SJCRH30 (cell line): ENCODE data around the gene PIAS2. TPM values are rescaled to one million over a fixed set of nuclear protein-coding genes. Genes with fewer than 3 reads are reported as not detected.
"Not testable (repeated sequence)": the region's sequence is repeated elsewhere in the genome, so short reads cannot be mapped to it uniquely, and the experiment has no call there.

Experiments used
- DNase-seq, 2 experiments: peaks; one replicate each; pipeline ENCODE4 v3.0.0-alpha.2; 2015 to 2020
- H3K27ac ChIP-seq: fragments of 250-450 bp; sonication (Bioruptor Pico); 2 replicates; pipeline ENCODE4 v1.5.1; 2020; ENCODE audit warnings: mild to moderate bottlenecking, moderate library complexity
- H3K27me3 ChIP-seq: fragments of 250-450 bp; sonication (Bioruptor Pico); 2 replicates; pipeline ENCODE4 v1.5.1; 2020; ENCODE audit warnings: mild to moderate bottlenecking, moderate library complexity
- H3K36me3 ChIP-seq: fragments of 250-450 bp; sonication (Bioruptor Pico); 2 replicates; pipeline ENCODE4 v1.5.1; 2020; ENCODE audit warnings: mild to moderate bottlenecking, moderate library complexity
- H3K4me1 ChIP-seq: fragments of 250-450 bp; sonication (Bioruptor Pico); 2 replicates; pipeline ENCODE4 v1.5.1; 2020; ENCODE audit warnings: mild to moderate bottlenecking, moderate library complexity
- H3K4me3 ChIP-seq: fragments of 250-450 bp; sonication (Bioruptor Pico); 2 replicates; pipeline ENCODE4 v1.5.1; 2020; ENCODE audit warnings: mild to moderate bottlenecking, moderate library complexity
- H3K9me3 ChIP-seq: fragments of 250-450 bp; sonication (Bioruptor Pico); replicated peaks from 2 replicates; pipeline ENCODE4 v1.5.1; 2020; ENCODE audit warnings: mild to moderate bottlenecking, moderate library complexity
- total RNA-seq: library from RNA; depleted of rRNA; stranded (reverse); fragments of >200 nt; shearing (Covaris generic); gene quantifications from 2 replicates; pipeline ENCODE4 v1.2.3, GENCODE V29; 2014

The PIAS2 gene
- total RNA-seq, 1 experiment from 2014 or later, result 35.8 TPM

- no peaks in the 10 kb centered on the region for H3K9me3 ChIP-seq
- H3K27me3 ChIP-seq, result no peaks in the 10 kb centered on the region
- no peaks in the 10 kb centered on the region for H3K4me1 ChIP-seq
- no peak for DNase-seq
- H3K27ac ChIP-seq, result no peak overlapping the region
- peaks cover 9% of the 10 kb centered on the region; the same call in 1 of the 2 replicates for H3K36me3 ChIP-seq
- H3K4me3 ChIP-seq, result no peak overlapping the region
Observed at GRCh38 chr18:46831434-46831833, 85.9 kb downstream of the PIAS2 start.

DNA sequence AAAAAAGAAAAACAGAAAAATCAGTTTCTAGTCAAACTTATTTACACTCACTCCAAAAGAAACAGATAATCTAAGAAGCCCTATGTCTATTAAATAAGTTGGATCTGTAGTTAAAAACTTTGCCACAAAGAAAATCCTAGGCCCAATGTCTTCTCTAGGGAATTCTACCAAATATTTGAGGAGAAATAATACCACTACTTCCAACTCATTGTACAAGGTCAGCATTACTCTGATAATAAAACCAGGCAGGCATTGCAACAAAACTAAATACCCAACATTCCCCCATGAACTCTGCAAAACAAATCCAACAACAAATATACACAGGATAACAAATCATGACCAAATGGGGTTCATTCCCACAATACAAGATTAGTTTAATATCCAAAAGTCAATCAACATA lies 86.7 kb downstream of the PIAS2 start:
- no peaks in the 10 kb centered on the region for H3K9me3 ChIP-seq
- DNase-seq, result no peak
- no peaks in the 10 kb centered on the region for H3K27me3 ChIP-seq
- no peak overlapping the region for H3K4me3 ChIP-seq
- H3K27ac ChIP-seq, result no peak overlapping the region
- H3K36me3 ChIP-seq, result peaks cover 10% of the 10 kb centered on the region; the same call in 1 of the 2 replicates
- H3K4me1 ChIP-seq, result no peaks in the 10 kb centered on the region

- Histone ChIP-seq H3K9me3 (no peaks in the 10 kb centered on the region), H3K4me3 (no peak overlapping the region), H3K27ac (no peak overlapping the region), H3K4me1 (no peaks in the 10 kb centered on the region), H3K36me3 (peaks cover 6% of the 10 kb centered on the region; the same call in 1 of the 2 replicates), H3K27me3 (no peaks in the 10 kb centered on the region)
- no peak for DNase-seq
Observed at GRCh38 chr18:46829947-46830346, 87.4 kb downstream of the PIAS2 start.

GRCh38 chr18:46829531-46829930 lies 87.8 kb downstream of the PIAS2 start:
- H3K36me3 ChIP-seq, result peaks cover 6% of the 10 kb centered on the region; the same call in 1 of the 2 replicates
- no peak for DNase-seq
- H3K4me3 ChIP-seq, result no peak overlapping the region
- H3K9me3 ChIP-seq, result no peaks in the 10 kb centered on the region
- H3K4me1 ChIP-seq, result no peaks in the 10 kb centered on the region
- no peak overlapping the region for H3K27ac ChIP-seq
- H3K27me3 ChIP-seq, result no peaks in the 10 kb centered on the region

- no peak for DNase-seq
- H3K27me3 ChIP-seq, result no peaks in the 10 kb centered on the region
- no peak overlapping the region for H3K4me3 ChIP-seq
- H3K9me3 ChIP-seq, result no peaks in the 10 kb centered on the region
- H3K4me1 ChIP-seq, result no peaks in the 10 kb centered on the region
- H3K27ac ChIP-seq, result no peak overlapping the region
- H3K36me3 ChIP-seq, result peaks cover 6% of the 10 kb centered on the region
Observed at GRCh38 chr18:46821856-46822711, 95.2 kb downstream of the PIAS2 start.

GRCh38 chr18:46820863-46821262 lies 96.4 kb downstream of the PIAS2 start:
- Histone ChIP-seq H3K4me3 (no peak overlapping the region), H3K36me3 (peaks cover 2% of the 10 kb centered on the region)

GRCh38 chr18:46815661-46816060 lies 101.6 kb downstream of the PIAS2 start:
- no peak overlapping the region for H3K27ac ChIP-seq
- H3K9me3 ChIP-seq, result no peaks in the 10 kb centered on the region
- no peaks in the 10 kb centered on the region for H3K27me3 ChIP-seq
- no peak for DNase-seq
- no peaks in the 10 kb centered on the region; the same call in 1 of the 2 replicates for H3K36me3 ChIP-seq
- no peak overlapping the region for H3K4me3 ChIP-seq
- H3K4me1 ChIP-seq, result no peaks in the 10 kb centered on the region

More at GRCh38 chr18:46820863-46821262, 96.4 kb downstream of the PIAS2 start:
- no peak for DNase-seq
- Histone ChIP-seq H3K27me3 (no peaks in the 10 kb centered on the region), H3K27ac (no peak overlapping the region), H3K4me1 (no peaks in the 10 kb centered on the region), H3K9me3 (no peaks in the 10 kb centered on the region)

- Histone ChIP-seq H3K4me1 (no peaks in the 10 kb centered on the region), H3K27me3 (no peaks in the 10 kb centered on the region), H3K36me3 (no peaks in the 10 kb centered on the region), H3K27ac (no peak overlapping the region), H3K9me3 (no peaks in the 10 kb centered on the region), H3K4me3 (no peak overlapping the region)
- no peak for DNase-seq
Observed at GRCh38 chr18:46814399-46814798, 102.9 kb downstream of the PIAS2 start.

GRCh38 chr18:46812311-46812710 lies 105.0 kb downstream of the PIAS2 start:
- Histone ChIP-seq H3K4me1 (no peaks in the 10 kb centered on the region), H3K27me3 (no peaks in the 10 kb centered on the region), H3K36me3 (no peaks in the 10 kb centered on the region), H3K27ac (no peak overlapping the region), H3K9me3 (no peaks in the 10 kb centered on the region), H3K4me3 (no peak overlapping the region)
- DNase-seq, result no peak

DNA sequence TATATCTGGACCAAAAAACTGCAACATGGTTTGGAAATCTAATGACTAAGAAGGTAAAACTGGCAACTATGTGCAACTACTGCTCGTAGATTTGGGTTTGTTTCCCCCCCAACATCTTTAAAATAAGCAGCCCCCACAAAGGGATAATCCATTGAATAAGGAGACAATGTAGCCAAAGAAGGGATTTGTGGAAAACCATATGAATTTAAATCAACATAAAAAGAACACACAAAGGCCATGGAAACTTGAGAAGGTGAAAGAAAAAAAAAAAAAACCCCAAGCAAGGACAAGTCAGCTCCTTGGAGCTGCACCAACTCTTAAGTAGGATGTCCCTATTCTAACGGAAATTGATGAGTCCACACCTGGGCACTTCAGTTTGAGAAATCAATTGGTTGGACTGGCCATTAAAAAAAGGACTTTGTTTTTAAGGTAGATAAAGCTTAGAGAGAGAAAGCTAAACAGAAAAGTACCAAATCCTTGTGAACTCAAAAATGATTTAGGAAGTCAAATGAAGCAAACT lies 106.8 kb downstream of the PIAS2 start:
- Histone ChIP-seq H3K4me1 (no peaks in the 10 kb centered on the region), H3K9me3 (no peaks in the 10 kb centered on the region), H3K27me3 (no peaks in the 10 kb centered on the region), H3K4me3 (no peak overlapping the region), H3K36me3 (no peaks in the 10 kb centered on the region), H3K27ac (no peak overlapping the region)
- DNase-seq, result no peak

- no peak overlapping the region for H3K27ac ChIP-seq
- no peaks in the 10 kb centered on the region for H3K9me3 ChIP-seq
- no peak overlapping the region for H3K4me3 ChIP-seq
- H3K36me3 ChIP-seq, result no peaks in the 10 kb centered on the region
- no peaks in the 10 kb centered on the region for H3K27me3 ChIP-seq
- no peak for DNase-seq
- H3K4me1 ChIP-seq, result no peaks in the 10 kb centered on the region
Observed at GRCh38 chr18:46809145-46809544, 108.2 kb downstream of the PIAS2 start.

DNA sequence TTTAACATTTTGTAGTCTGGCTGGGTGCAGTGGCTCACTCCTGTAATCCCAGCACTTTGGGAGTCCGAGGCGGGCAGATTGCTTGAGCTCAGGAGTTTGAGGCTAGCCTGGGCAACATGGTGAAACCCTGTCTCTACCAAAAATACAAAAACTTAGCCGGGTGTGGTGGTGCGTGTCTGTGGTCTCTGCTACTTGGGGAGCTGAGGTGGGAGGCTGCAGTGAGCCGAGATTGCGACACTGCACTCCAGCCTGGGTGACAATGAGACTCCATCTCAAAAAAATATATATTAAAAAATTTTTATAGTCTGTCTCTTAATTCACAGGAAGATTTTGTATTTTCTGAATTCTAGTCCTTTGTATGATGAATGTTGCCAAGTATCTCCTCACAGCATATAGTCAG lies 121.4 kb downstream of the PIAS2 start:
- DNase-seq, H3K4me1 ChIP-seq, H3K27ac ChIP-seq, H3K4me3 ChIP-seq, H3K27me3 ChIP-seq, H3K36me3 ChIP-seq, H3K9me3 ChIP-seq: not testable (repeated sequence)

GRCh38 chr18:46794607-46795006 lies 122.7 kb downstream of the PIAS2 start:
- H3K27me3 ChIP-seq, result no peaks in the 10 kb centered on the region
- no peaks in the 10 kb centered on the region for H3K4me1 ChIP-seq
- no peaks in the 10 kb centered on the region for H3K36me3 ChIP-seq
- no peak overlapping the region for H3K27ac ChIP-seq
- H3K9me3 ChIP-seq, result no peaks in the 10 kb centered on the region
- no peak for DNase-seq
- H3K4me3 ChIP-seq, result no peak overlapping the region

DNA sequence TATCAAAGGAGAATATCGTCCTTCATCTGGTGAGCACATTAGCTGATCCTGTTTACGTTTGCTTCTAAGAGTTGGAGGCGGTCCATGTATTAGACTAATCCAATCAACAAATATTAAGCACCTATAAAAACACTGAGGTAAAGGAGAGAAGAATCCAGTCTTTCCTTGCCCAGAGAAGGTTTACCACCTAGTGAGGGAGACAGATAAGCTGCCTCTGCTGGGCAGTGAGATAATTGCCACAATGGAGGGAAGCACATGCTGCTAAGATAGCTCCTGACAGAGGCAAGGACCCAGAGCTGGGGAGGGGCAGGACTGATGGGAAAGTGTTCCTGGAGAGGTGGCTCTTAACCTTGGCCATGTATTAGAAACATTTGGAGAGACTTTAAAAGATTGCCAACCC lies 123.7 kb downstream of the PIAS2 start:
- DNase-seq, result no peak
- no peaks in the 10 kb centered on the region for H3K27me3 ChIP-seq
- H3K27ac ChIP-seq, result no peak overlapping the region
- no peaks in the 10 kb centered on the region for H3K36me3 ChIP-seq
- no peaks in the 10 kb centered on the region for H3K4me1 ChIP-seq
- H3K4me3 ChIP-seq, result no peak overlapping the region
- no peaks in the 10 kb centered on the region for H3K9me3 ChIP-seq

- Histone ChIP-seq H3K36me3 (no peaks in the 10 kb centered on the region), H3K27ac (no peak overlapping the region), H3K4me1 (no peaks in the 10 kb centered on the region), H3K27me3 (no peaks in the 10 kb centered on the region), H3K9me3 (no peaks in the 10 kb centered on the region), H3K4me3 (no peak overlapping the region)
- no peak for DNase-seq
Observed at GRCh38 chr18:46789088-46789487, 128.2 kb downstream of the PIAS2 start.

GRCh38 chr18:46787674-46788073 lies 129.6 kb downstream of the PIAS2 start:
- Histone ChIP-seq H3K27me3 (no peaks in the 10 kb centered on the region), H3K4me3 (no peak overlapping the region), H3K27ac (no peak overlapping the region), H3K36me3 (no peaks in the 10 kb centered on the region), H3K9me3 (no peaks in the 10 kb centered on the region), H3K4me1 (no peaks in the 10 kb centered on the region)
- DNase-seq, result no peak
